Cardiac ventricle fibroblast (primary cell): ENCODE data around the gene DAB2. TPM values are rescaled to one million over a fixed set of nuclear protein-coding genes. Genes with fewer than 3 reads are reported as not detected.

Source experiments
- total RNA-seq: library from RNA; depleted of rRNA; stranded (reverse); fragments of >200 nt; gene quantifications from 2 replicates; pipeline ENCODE4 v1.2.3, GENCODE V29; 2015

Gene DAB2
- 134 and 166 TPM in 2 replicates for total RNA-seq

GRCh38 chr5:39424736-39425637, at the start of gene DAB2:
Gene DAB2, minus strand, starts transcription at chr5:39424980. Its CDS starts 30,660 bp downstream, at chr5:39394320.

GRCh38 chr5:39364367-39364766, 60.4 kb downstream of the DAB2 start, which contains the start of gene C9:
Gene C9, minus strand, starts transcription at chr5:39364495. Its CDS starts 31 bp downstream, at chr5:39364464.

Other genes starting within 250 kb of the DAB2 start
- gene FYB1, start 205.4 kb downstream of the DAB2 start, total RNA-seq = 0.24 and 4.4 TPM in 2 replicates
- not detected in 2 replicates for gene C9, start 60.5 kb downstream of the DAB2 start, total RNA-seq